CD4-positive, alpha-beta T cell treated with Interleukin-15 for 1 hour (primary cell): Measurements from ENCODE around the gene DLGAP4.
A peak's percentile ranks its signal among the peaks of the same experiment; 100 is the strongest.
"Not testable (repeated sequence)": the region's sequence is repeated elsewhere in the genome, so short reads cannot be mapped to it uniquely, and the experiment has no call there.

Source experiments
- DNase-seq: peaks from one replicate; pipeline ENCODE4 v3.0.0-alpha.2; 2020

The DLGAP4 gene

DNA sequence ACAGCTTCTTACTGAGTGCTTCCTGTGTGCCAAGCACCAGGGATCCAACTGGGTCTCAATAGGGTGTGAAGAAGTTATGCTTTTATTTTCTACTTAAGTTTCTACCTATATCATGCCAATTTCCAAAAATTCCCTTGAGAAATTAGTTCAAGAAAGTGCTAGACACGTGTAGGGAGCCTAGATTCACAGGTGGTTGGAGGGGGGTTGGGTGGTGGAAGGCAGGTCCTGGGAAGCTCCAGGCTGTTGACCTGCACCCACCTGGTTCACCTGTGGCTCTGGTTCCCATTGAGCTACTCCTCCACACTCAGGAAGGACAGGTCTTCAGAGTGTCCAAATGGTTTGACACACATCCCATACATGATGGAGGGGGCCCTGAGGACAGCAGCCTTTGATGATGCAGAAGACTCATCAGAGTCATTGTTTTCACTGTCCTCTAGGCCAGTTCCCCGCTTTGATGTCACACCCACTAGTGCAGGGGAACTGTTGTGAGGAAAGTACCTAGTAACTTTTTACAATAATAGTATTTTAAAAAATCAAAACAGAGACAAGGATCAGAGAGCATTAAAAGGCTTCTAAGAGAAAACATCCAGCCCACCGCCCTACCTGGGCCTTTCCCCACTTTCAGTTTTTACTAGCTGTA, 195.3 kb downstream of the DLGAP4 start:
- DNase-seq, result no peak

DNA sequence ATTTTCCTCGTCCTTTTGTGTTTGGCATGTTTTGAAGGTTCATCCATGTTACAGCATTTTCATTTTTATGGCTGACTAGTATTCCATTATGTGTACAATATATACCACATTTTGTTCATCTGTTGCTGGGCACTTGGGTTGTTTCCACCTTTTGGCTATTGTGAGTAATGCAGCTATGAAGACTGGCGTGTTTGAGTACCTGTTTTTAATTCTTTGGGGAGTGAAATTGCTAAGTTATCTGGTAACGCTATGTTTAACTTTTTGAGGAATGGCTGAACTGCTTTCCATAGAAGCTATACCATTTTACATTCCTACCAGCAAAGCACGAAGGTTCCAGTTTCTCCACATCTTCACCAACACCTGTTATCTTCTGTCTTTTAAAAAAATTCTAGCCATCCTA, 198.2 kb downstream of the DLGAP4 start:
- no peak for DNase-seq

DNA sequence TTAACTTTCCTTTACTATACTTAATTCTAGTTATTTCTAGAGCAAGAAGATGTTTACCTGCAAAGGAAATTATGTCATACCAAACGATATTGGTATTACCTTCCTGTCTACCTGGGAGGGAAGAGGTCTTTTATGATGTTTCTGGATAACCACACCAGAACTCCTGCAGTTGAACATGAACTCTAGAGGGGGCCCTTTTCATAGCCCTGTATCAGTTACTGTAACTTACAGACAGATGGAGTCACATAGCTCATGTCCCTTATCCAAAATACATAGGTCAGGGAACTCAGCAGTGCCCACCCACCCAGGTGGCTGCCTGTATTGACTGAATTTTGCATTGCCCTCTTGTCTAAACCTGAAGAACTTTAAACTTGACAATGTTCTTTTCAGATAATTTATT, 200.1 kb downstream of the DLGAP4 start:
- no peak for DNase-seq

DNA sequence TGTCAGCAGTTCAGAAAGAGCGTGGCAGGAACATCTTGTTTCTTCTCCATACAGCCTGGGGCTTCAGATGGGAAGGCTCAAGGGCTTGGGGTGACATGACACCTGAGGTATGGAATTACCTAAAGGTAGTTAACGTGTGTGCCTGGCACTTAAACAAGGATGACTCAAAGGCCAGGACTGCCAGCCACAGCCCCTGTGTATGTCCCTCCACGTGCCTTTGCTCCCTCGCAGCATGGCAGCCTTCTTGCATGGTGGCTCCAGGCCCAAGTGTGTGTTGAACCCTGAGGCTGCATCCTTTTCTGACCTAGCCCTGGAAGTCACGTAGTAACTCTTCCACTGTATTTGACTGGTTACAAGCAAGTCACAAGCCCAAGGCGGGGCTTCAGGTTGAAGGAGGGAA, 201.6 kb downstream of the DLGAP4 start:
- no peak for DNase-seq

DNA sequence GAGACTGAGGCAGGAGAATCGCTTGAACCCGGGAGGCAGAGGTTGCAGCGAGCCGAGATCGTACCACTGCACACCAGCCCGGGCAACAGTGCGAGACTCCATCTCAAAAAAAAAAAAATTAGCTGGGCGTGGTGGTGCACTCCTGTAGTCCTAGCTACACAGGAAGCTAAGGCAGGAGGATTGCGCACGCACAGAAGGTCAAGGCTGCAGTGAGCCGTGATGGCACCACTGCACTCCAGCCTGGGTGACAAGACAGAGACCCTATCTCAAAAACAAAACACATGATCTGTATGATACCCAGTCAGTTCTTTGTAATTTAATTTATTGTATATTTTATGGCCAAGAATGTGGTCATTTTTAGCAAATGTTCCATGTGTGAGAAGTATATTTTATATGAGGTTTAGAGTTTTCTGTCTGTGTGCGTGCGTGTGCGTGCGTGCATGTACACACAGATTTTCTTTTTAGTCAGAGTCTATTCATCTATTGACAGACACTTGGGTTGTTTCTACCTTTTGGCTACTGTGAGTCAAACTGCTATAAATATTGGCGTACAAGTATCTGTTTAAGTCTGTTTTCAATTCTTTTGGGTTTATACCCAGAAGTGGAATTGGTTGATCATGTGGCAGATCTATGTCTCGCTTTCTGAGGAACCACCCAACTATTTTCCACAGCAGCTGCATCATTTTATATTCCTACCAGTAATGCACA, 213.0 kb downstream of the DLGAP4 start:
- DNase-seq, result no peak

DNA sequence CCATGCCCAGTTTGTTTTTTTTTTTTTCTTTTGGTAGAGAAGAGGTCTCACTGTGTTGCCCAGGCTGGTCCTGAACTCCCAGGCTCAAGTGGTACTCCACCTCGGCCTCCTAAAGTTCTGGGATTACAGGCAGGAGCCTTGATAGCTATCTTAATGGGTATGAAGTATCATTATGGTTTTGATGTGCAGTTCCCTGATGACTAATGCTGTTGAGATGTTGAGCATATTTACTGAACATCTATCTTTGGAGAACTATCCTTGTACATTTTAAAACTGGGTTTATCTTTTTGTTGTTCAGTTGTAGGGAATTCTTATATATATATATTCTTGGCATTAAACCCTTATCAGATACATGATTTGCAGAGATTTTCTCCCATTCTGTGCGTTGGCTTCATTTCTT, 213.8 kb downstream of the DLGAP4 start:
- no peak for DNase-seq

DNA sequence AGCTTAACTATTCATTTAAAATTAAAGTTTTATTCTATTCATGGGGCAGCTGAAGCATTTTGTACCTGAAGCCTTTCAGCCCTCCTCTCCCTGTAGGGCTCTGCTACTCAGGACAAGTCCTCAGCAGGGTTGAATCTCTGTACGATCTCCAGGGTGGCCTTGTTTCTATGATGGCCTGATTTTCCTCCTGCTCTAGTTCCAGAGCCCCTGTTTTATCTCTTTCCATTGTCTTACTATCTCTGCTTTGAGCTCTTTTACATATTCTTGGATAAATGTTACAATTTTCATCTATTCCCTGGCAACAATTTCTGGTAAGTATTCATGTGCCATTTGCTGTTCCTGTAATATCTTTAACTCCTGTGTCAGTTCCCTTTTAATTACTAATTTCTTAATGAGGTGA, 215.4 kb downstream of the DLGAP4 start:
- no peak for DNase-seq

DNA sequence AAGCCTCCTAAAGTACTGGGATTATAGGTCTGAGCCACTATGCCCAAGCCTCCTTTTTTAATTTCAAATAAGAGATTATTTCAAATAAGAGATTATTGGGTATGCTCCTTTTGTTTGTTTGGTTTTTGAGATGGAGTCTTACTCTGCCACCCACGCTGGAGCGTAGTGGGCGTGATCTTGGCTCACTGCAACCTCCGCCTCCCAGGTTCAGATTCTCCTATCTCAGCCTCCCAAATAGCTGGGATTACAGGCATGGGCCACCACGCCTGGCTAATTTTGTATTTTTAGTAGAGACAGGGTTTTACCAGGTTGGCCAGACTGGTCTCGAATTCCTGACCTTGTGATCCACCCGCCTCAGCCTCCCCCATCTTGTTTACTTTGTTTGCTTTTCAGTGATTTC, 216.3 kb downstream of the DLGAP4 start:
- not testable (repeated sequence) for DNase-seq

DNA sequence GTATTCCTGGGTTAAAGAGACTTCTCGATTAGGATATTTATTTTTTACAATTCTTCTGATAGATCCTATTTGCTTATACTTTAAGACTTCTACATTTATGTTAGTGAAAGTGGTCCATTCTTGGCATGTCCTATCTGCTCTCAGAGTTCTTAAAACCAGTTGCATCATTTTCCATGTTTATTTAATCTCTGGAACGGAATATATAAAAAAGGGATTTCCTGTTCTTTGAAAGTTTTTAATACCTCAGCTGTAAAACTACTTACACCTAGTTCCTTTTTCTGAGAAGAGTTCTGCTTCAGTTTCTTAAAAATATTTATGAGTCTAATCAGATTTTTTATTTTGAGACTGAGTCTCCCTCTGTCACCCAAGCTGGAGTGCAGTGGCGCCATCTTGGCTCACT, 217.2 kb downstream of the DLGAP4 start:
- DNase-seq, result no peak

DNA sequence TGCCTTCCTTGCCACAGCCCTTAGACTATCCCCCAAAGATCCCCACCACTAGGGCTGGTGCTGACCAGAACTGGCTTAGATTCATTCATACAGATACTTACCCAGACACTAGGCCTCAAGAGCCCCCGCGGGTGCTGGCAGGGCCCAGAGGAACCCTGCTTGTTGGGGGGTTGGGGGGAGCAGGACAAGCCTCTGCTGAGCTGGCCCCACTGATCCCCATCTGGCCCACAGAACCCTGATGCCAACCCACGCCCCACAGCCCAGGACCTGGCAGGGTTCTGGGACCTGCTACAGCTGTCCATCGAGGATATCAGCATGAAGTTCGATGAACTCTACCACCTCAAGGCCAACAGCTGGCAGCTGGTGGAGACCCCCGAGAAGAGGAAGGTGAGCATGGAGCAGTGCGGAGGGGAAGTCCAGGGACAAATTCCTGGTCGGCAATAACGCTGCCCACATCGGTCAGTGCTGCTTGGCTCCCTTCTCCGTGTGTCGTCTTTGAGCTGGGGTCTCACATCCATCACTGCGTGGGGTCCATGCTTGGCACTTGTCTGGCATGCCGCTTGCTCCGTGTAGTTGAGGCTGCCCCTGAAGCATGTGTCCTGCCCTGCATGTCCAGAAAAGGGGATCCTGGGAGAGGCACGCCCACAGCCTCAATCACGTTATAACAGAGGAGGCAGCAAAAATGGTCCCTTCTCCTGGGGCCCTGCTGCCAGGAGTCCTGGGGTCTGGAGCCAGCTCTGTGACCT, 219.7 kb downstream of the DLGAP4 start:
- DNase-seq, result no peak

DNA sequence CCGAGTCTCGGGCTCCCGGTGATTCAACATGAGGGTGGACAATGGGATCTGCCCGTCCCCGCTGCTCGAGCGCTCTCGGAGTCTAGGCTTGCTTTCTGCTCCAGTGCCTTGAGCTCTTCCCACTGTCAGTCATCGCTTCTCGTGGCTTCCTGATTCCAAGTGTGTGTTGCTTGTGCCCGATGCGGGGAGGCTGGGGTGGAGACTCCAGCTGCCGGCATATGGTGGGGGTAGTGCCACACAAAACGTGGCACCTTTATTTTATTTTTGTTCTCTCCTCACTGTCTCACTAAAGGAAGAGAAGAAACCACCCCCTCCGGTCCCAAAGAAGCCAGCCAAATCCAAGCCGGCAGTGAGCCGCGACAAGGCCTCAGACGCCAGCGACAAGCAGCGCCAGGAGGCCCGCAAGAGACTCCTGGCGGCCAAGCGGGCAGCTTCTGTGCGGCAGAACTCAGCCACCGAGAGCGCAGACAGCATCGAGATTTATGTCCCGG, 220.4 kb downstream of the DLGAP4 start:
- DNase-seq, result no peak

DNA sequence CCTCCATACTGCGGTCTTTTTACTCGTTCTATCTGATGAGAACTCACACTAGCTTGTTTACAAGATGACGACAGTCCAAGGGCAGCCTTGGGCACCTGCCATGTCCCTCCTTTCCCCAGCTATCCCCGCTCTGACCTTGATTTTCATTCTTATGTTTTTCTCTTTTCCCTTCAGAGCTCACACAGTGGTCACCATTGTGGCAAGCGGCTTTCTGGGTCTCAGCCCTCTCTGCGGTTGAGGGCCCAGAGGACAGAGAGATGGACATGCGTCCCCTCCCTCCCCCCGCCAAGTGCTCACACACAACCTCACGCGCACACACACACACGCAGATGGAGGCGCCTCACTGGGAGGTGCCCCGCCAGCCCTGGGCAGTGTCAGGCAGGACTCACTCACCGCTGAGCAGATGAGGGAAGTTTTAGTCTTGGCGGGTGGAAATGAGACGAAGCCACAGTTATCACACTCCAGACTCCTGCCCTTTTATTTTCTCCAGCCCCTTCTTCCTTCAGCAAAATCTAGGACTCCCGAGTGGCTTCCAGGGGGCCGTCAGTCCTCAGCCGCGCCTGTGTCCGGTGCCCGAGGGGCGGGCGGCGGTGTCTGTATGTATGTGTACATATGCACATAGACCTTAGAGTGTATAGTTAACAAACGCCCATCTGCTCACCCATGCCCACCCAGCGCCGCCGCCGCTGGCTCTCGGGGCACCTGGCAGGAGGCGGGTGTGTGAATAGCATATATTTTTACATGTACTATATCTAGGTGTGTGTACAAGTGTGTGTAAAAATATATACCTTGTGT, 221.4 kb downstream of the DLGAP4 start:
- no peak for DNase-seq

DNA sequence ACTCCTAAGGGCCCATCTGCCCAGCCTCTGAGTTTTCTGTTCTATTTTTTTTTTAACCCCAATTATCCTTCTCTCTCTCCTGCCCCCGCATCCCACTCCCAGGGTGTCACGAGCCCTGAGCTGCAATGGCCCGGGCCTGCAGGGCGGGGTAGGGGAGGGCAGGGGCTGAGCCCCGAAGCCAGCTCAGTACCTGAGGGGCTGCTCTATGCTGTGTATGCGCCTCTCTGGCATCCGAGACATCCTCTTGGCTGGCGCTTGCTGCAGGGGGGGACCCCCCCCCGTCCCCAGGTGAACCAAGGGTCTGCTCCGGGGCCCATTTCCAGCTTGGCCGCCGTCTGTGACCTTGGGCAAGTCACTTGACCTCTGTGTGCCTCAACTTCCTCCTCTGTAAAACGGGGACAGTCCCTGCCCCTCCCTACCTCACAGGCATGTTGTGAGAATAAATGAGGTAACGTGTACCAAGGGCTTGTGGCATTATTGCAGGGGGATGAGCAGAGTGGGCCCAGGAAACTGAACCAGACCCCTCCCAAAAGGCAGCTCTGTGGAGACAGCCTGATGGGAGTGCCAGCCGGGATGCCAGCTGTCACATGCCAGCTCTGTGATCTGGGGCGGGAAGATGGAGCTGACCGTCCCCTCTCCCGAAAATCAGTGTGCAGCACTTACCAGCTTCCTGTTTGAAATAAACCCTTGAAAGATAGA, 222.2 kb downstream of the DLGAP4 start:
- DNase-seq, result no peak

DNA sequence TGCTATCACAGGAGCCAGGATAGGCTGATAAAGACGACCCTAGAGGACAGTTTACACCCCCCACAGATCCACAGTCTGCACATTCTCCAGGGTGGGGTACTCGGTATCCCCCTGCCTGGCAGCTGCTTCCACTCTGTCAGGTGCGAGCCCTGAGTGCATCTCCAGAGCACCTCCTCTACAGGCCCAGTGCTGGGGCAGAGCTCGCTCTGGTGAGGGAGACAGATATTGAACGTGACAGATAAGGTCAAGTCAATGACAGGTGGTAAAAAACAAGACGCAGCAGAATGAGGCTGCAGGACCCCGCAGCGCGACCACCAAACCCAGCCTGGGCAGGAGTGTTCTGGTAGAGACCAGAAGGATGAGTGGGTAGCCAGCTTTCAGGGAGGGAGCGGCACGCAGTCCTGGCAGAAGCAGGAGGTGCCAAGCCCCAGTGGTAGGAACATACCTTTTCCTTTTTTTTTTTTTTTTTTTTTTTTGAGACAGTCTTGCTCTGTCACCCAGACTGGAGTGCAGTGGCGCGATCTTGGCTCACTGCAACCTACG, 222.8 kb downstream of the DLGAP4 start:
- no peak for DNase-seq

DNA sequence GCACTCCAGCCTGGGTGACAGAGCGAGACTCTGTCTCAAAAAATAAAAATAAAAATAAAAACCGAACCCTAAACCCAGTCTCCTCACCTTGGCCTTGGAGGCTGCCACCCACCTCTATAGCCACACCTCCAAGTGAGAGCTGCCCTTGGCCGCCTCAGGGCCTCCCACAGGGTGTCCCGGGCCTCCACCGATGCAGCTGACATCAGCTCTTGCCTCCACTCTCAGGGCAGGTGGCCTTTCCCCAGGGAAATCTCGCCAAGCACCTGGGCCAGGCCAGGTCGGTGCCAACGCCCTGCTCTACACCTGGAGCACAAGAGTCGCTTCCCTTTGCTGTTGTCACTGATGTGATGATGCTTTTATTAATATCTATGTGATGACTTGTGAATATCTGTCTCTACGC, 226.2 kb downstream of the DLGAP4 start:
- DNase-seq, result no peak

DNA sequence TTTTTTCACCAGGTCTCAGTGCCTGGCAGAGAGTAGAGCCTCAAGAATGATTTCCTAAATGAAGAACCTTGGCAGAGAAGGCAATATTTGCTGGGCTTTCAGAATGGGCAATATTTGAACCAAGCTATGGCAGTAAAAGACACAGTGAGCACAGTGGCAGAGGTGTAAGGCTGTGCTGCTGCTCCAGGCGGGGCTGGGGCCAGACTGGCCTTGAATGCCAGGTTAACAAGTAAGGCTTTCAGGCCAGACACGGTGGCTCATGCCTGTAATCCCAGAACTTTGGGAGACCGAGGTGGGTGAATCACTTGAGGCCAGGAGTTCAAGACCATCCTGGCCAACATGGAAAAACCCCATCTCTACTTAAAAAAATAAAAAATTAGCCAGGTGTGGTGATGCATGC, 226.7 kb downstream of the DLGAP4 start:
- no peak for DNase-seq

DNA sequence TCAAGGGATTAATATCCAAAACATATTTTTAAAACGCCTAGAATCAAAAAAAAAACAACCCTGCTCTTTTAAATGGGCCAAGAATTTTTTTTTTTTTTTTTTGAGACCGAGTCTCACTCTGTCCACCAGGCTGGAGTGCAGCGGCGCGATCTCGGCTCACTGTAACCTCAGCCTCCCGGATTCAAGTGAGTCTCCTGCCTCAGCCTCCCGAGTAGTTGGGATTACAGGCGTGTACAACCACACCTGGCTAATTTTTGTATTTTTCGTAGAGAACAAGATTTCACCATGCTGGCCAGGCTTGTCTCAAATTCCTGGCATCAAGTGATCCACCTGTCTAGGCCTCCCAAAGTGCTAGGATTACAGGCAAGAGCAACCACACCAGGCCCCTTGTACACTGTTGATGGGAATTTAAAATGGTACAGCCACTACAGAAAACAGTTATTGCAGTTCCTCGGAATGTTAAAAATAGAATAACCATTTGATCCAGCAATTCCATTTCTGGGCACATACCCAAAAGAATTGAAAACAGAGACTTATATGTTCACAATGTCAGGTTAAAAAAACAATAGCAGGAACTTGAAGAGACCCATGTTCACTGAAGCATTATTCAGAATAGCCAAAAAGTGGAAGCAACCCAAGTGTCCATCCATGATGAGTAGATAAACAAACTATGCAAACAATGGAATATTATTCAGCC, 232.0 kb downstream of the DLGAP4 start:
- no peak for DNase-seq

DNA sequence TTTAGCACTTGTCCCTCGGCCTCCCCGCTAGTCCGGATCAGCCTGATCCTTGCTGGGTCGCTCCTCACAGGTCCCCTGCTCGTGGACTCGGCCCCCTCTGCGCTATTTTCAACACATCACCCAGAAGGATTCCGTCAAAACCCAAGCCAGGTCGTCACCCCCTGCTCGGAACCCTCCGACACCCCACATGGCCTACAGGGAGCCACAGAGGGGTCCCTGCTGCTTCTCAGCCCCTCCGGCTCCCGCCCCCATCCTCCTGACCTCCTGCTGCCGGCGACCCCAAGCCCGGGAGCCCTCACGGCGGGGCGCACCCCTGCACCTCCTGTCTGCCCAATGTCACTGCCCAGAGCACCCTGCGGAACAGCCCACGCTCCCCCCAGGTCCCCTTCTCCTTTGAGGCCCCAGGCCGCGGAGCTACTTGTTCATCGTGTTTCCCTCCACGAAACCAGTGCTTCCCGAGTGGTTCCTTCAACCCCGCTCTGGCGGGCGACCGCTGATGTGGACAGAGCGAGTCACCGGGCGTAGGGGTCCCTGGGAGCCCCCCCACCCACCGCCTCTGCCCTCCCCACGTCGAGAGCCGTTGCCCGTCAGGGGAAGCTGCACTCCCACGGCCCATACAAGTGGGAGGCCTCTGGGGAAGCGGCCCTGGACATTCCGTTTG, 234.5 kb downstream of the DLGAP4 start:
- DNase-seq, result no peak

DNA sequence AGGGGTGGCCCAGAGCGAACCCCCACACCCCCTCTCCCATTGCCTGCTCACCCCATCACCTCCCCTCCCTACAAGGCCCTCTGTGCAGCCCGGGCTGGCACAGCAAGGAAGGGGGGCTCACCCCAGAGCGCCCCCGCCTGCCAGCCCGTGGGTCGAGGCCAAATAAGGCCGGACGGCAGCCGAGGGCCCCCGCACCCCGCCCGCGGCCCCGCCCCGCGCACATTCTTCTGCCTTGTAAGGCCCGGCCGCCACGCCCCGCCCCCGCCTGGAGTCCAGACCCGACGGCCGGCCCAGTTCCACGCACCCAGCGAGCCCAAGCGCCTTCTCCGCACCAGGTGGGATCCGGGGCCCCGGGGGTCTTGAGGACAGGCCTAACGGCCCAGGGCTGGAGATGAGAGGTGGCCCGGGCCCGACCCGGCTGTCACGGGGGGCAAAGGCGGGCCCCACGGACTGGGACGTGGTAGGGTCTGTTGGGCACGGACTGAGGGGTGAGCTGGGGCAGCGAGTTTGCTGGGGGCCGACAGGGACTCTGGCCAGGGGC, 235.2 kb downstream of the DLGAP4 start, which contains the start of gene MYL9:
Gene MYL9 (plus strand): TSS at position 293 of the 541 bp plus-strand sequence. CDS start 3,366 bp downstream, outside the sequence.
- peak; percentile 29 for DNase-seq

DNA sequence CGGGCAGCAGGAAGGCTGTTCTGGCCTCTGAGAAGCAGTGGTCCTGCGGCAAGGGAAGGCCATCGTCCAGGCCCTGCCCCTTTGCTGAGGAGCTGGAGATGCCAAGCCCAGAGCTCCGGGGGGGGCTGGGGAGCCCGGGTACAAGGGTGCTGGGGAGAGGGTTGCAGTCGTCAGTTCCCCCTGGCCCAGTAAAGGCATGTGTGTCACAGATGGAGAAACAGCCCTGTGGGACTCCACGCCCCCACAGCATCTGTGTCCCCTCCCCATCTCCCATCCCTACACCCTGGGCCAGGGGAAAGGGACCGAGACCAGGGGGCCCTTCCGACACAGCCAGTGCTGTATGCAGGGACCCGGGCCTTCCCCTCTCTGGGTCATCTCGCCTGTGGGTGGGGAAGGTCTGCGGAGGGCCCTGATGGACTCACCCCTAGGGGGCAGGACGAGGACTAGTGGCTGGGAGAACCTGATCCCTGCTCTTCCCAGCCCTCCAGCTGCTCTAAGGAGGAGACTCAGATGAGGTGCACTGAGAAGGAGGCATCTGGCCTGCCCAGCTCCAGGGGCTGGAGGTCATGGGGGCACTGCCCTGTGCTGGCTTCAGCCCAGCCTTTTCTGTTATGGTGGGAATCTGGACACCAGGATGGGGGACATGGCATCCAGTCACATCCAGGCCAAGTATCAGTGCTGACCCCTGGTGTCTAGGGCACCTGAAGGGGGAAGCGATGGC, 235.8 kb downstream of the DLGAP4 start:
- DNase-seq, result no peak
